G401.6 (cell line): ENCODE results near the gene NCMAP.
"Not testable (repeated sequence)": the region's sequence is repeated elsewhere in the genome, so short reads cannot be mapped to it uniquely, and the experiment has no call there.

Experiments
- FAIRE-seq: peaks from 2 replicates; lab custom pipeline; 2012; peaks lifted over from hg19 to GRCh38; lab: Jason Lieb, UNC

Gene NCMAP

GRCh38 chr1:24555591-24556413 lies at the start of gene NCMAP:
TSS of gene NCMAP (plus strand) at chr1:24556087. CDS start at chr1:24595431, 39,344 bp downstream.
- no peak for FAIRE-seq

GRCh38 chr1:24506691-24507381 lies 49.1 kb upstream of the NCMAP start:
- FAIRE-seq = no peak

- FAIRE-seq = no peak
Measured at GRCh38 chr1:24507405-24507804, 48.5 kb upstream of the NCMAP start.

- FAIRE-seq = no peak
Measured at GRCh38 chr1:24508911-24509310, 47.0 kb upstream of the NCMAP start.

GRCh38 chr1:24513706-24514105 lies 42.2 kb upstream of the NCMAP start:
- FAIRE-seq = no peak

- no peak for FAIRE-seq
Measured at GRCh38 chr1:24514946-24515345, 40.9 kb upstream of the NCMAP start.

- not testable (repeated sequence) for FAIRE-seq
Measured at GRCh38 chr1:24515671-24516209, 40.1 kb upstream of the NCMAP start.

GRCh38 chr1:24516506-24516905 lies 39.4 kb upstream of the NCMAP start:
- FAIRE-seq = no peak

- no peak for FAIRE-seq
Measured at GRCh38 chr1:24517898-24518297, 38.0 kb upstream of the NCMAP start.

- FAIRE-seq = not testable (repeated sequence)
Measured at GRCh38 chr1:24520282-24520681, 35.6 kb upstream of the NCMAP start.

- no peak for FAIRE-seq
Measured at GRCh38 chr1:24525606-24526005, 30.3 kb upstream of the NCMAP start.

GRCh38 chr1:24526045-24526444 lies 29.8 kb upstream of the NCMAP start:
- FAIRE-seq = no peak

GRCh38 chr1:24526940-24527542 lies 28.8 kb upstream of the NCMAP start:
- peak; percentile 45 for FAIRE-seq

GRCh38 chr1:24528744-24529143 lies 27.1 kb upstream of the NCMAP start:
- no peak for FAIRE-seq

- not testable (repeated sequence) for FAIRE-seq
Measured at GRCh38 chr1:24529292-24529691, 26.6 kb upstream of the NCMAP start.

GRCh38 chr1:24535021-24535424 lies 20.9 kb upstream of the NCMAP start:
- no peak for FAIRE-seq

GRCh38 chr1:24535778-24536177 lies 20.1 kb upstream of the NCMAP start:
- FAIRE-seq = no peak

GRCh38 chr1:24536391-24536840 lies 19.5 kb upstream of the NCMAP start:
- FAIRE-seq = no peak

GRCh38 chr1:24540051-24540905 lies 15.6 kb upstream of the NCMAP start:
- no peak for FAIRE-seq

GRCh38 chr1:24540906-24541710 lies 14.8 kb upstream of the NCMAP start:
- no peak for FAIRE-seq
